Right ventricle myocardium superior (tissue), 1 donor: ENCODE data around the gene LHX3. TPM values are rescaled to one million over a fixed set of nuclear protein-coding genes. Genes with fewer than 3 reads are reported as not detected.
A peak's percentile ranks its signal among the peaks of the same experiment; 100 is the strongest.

Experiments
- ATAC-seq: fragments of 200-7000 bp; cut with Tn5 transposase; one replicate; pipeline ENCODE4 v1.9.1; 2020; ENCODE audit warnings: mild to moderate bottlenecking; ENCODE audit not compliant: poor library complexity
- DNase-seq: peaks from one replicate; pipeline ENCODE4 v3.0.0-alpha.2; 2020
- intact Hi-C: fragments of 100-400 bp; cut with DNase I; formaldehyde crosslinking; loops from one replicate; pipeline ENCODE4 v1.11.2; 2022
- total RNA-seq: library from RNA; stranded (reverse); fragmentation: NEBNext Ultra II Directional; extraction: Animal tissue kit (Norgen Biotek cat#: 25700); gene quantifications from one replicate; pipeline ENCODE4 v1.2.1, GENCODE V29; 2021
- donor health status: DM: no; HTN: yes; CAD: no; lungs with severe emphysema.

The LHX3 gene
- total RNA-seq, 1 donor from 2014 or later = not detected

DNA sequence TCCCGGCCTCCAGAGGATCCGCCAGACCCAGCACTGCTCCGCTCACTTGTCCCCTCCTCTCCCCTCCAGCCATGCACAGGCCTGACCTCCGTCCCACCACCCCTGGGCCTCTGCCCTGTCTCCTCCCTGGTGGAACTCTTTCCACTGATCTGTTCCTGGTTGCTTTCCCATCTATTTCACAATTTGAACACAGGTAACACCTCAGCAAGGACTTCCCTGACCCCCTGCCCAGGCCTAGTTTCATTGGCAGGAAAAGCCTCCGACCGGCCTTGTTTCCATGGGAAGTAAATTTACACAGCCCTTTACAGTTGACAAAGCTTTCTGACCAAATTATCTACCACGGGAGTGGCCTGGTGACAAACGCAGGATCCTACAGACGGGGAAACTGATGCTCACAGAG lies 25.8 kb upstream of the LHX3 start:
- intact Hi-C loops = no loop called here
- ATAC-seq = no peak
- no peak for DNase-seq

DNA sequence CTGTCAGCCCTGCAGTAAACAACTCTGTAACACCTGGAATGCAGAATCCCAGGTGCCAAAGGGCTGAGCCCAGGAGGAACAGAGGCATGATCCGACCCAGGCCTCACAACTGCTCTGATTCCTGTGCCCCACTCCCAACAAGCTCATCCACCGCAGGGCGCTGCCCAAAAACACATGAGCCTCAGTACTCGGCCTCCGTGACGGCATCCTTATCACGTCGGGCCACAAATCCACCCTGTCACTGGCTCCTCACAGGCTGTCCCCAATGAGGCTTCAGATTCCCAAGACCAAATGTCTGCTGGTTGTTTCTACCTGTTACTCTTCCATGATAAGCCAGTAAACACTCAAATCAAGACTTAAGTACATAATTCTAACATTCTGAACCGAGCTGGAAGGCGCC lies 25.4 kb upstream of the LHX3 start:
- no peak for ATAC-seq
- intact Hi-C loops = no loop called here
- no peak for DNase-seq

DNA sequence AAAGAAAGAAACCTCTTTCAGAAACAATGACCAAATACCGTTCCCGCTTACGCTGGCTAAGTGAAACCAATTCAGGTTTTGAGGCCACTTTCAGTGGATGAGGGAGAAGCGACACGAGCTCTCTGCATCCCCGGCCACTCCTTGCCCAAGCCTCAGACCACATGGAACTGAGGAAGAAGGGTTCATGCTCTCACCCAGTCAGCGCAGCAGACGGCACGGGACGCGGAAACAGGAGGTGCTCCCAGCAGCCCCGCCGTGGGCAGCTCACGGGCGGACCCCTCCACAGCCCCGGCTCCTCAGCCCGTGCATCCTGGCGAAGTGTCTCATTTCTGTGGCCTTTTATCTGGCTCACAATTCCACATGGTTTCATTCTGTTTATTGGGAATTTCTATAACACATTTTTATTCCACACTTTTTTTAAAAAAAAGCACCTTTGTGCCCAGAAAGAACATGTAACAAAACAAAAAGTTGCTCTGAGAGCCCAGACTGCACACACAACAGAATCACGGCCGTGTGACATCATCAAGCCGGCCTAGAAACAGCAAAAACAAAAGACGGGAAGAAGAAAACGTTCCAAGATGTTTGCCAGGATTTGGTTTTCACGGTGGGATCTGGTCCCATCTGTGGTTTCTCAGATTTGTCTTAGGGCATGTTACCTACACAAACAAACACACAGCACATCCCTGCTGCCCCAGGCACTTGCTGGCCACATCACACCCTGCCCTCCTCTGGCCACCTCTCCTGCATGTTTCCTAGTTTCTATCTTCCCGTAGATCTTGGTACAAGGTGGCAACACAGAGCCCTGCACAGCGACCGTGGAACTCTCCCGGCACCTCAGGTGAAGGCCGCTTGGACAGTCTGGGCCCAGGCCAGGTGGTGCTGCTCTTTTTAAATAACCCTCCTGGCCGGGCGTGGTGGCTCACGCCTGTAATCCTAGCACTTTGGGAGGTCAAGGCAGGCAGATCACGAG lies 24.5 kb upstream of the LHX3 start:
- intact Hi-C loops = no loop called here
- ATAC-seq (no peak), DNase-seq (no peak)

DNA sequence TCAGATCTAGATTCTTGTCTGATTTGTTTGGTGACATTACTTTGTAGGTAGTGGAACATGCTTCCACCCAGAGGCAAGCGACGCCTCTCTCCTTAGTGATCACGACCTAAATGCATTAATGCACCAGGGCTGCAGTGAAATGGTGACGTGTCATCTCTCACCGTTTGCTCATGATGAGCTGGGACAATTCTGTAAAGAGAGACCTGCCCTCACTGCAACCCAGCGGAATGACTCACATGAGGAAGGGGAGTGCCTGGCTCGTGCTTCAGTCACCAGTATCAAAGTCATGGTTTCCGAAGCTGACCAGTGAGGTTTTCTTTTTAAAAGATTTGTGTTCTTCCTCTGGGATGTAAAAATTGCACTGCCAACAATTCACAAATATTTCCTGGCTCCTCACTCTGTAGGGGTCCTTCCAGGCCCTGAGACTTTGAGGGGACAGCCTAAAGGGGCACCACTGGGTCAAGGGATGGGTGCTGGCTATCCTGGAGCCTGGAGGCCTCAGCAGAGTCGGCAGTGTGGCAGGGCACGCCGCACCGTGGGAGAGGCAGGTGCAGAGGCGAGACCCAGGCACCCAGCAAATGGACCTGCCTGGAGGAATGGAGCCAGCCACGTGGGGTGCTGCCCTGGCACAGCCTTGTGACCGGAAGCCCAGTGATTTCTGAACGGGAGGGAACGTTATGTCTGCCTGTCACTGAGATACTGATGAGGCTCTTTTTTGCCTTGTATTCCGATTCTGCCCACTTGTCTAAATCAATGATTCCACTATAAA lies 23.4 kb upstream of the LHX3 start:
- intact Hi-C loops = no loop called here
- ATAC-seq (no peak), DNase-seq (no peak)

DNA sequence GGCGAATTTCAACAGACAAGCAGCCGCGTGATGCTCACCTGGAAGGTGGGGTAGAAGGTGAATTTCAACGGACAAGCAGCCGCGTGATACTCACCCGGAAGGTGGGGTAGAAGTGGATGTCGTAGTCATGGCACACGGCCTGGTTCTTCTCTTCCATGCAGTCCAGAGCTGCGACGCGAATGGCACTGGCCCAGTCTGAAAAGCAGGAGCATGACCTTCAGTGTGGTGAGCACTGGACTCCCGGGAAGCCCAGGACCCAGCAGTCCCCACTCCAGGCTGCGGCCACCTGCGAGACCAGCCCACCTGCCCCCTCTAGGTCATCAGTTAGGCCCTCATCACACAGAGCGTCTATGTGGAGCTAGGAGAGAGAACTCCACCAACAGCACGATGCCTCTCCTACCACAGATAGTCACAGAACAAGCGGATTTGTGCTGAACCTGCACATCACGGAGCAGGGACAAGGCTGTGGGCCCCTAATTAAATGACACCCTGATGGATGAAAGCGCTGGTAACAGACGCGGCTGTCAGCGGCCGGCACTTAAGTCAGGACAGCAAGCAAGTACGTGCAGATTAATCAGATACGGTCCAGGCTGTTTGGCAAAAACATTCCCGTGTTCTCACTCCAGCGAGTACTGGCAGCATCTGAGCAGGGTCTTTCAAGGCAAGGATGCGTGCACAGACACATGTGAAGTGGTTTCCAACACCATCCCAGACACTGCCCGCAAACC lies 21.9 kb upstream of the LHX3 start:
- DNase-seq = no peak
- no peak for ATAC-seq
- intact Hi-C loops = no loop called here

DNA sequence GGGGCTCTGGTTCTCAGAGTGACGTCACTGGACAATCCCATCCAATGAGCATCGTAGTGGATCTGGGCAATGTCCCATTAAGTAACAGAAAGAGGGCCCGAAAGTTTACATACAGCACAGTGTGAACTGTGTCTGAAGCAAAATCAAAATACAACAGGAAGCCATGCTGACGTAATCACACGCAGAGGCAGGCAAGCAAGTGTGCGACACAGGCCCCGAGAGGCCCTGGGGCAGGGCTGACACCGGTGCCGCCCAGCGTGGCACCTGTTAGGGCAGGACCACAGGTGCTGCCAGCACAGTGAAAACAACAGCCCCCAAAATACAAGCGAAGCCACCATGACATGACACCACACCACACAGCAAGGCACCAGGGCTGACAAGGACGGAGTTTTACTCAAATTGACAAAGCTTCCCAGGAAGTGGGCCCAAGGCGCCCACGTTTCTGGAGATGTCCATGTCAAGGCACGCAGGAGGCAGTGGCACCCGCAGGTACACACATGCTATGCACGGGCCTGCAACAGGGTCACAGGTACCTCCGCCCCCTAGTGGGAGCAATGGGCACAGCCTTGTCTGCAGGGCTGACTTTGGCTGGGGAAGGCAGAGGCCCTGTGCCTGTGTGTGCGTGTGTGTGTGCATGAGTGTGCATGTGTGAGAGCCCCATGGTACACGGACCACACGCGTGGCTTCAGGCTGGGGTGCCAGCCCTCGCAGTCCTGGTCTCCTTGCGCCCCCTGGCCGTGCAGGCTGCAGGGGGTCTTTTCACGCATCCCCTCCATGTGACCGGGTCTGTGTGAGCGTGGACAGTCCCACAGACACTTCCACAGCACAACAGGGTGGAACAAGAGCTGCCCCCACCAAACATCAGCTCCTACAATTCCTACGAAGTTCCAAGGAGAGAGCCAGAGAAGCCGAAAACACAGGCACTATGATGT lies 21.1 kb upstream of the LHX3 start:
- intact Hi-C loops = no loop called here
- ATAC-seq (peak; percentile 75), DNase-seq (peak; percentile 66)

DNA sequence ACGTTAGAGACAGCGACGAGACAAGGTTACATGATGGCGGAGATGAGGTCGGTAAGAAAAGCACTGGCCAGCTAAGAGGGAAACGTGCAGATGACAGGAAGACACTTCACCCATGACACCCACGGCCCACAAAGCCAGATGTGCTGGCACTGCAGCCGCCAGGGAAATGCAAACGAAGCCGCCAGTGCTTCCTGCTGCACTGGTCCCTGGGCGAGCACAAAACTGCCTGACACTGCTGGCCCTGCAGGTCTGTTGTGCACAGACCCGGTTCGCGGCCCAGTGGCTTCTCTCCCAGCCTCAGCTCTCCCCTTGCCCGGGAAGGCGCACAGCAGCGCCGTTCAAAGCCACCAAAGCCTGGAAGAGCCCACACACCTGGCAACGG lies 20.4 kb upstream of the LHX3 start:
- no peak for DNase-seq
- no peak for ATAC-seq
- intact Hi-C loops = no loop called here

DNA sequence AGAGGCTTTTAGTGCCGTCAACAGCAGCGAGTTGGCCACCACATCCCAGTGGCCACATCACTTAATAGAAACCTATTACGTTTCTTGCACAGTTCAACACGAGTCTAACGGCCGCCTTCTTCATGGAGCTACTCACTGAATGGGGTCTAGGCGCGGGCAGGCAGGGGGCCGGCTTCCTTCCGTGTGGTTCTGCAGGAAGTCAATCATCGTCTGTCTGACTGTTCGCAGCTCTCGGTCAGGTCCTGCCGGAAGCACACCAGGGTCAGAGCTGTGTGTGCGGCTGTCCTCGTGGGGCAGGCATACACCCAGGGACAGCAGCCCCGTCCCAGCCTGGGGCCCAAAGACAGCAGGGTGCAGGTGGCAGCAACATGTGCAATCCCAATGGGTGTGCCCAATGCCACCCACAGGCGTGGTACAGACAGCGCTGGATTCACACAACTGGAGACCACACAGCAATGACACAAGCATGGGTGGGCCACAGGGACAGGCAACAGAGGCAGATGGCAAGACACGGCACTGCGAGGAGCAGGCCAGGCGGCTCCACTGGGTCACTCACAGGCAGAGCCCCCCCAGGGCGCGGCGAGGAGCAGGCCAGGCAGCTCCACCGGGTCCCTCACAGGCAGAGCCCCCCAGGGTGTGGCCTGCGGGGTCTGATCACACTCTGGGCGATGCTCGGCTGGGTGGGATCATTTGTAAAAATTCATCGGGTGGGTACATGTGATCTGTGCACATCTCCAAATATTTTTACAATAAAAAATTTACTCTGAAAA lies 19.1 kb upstream of the LHX3 start:
- ATAC-seq (no peak), DNase-seq (no peak)
- intact Hi-C loops = no loop called here

DNA sequence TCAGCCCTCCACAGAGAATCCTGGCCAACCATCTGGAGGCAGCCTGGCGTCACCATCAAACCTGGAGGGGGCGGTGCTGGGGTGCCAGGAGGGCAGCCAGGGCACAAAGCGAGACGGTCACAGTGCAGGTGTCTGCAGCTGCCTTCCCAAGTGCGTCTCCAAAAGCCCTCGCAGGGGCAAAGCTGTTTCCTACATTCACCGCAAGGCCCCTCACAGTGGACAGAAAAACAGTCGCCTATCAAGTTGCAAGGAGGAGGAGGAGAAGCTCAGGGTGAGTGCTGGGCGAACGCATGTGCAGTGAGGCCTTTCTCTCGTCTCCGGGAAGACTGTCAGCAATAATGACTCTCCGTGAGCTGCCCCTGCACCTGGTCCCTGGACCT lies 18.0 kb upstream of the LHX3 start:
- no peak for ATAC-seq
- no peak for DNase-seq
- intact Hi-C loops = no loop called here

DNA sequence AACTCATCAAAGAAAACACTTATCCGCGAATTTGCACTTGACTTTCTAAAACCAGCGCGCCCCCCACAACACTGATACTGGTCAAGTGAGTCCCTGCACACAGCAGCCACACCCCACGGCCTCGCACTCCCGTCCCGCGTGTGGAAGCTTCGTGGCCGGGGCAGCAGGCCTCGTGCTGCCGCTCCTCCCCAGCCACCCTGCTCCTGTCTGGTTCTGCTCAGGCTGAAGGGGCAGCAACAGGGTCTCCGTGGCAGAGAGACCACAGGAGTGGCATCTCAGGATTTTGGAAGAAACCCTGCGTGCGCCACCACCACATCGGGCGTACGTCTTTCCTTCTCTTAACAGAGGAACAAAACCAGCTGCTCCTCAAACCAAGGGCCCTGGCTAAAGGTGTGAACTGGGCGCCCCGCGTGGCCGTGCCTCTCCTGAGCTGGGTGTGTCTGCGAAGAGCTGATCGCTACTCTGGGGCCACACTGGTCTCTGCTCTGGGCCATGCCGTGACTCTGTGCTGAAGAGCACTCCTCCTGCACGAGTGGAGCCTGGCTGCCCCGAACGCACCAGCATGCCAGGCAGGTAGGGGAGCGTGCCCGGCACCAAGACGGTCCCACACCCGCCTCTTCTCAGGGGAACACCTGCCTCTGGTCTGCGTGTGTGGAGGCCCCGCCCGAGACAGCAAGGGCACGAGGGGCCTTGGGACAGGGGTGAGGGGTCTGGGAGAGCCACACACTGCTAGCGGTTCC lies 17.4 kb upstream of the LHX3 start:
- ATAC-seq (no peak), DNase-seq (no peak)
- intact Hi-C loops = no loop called here

DNA sequence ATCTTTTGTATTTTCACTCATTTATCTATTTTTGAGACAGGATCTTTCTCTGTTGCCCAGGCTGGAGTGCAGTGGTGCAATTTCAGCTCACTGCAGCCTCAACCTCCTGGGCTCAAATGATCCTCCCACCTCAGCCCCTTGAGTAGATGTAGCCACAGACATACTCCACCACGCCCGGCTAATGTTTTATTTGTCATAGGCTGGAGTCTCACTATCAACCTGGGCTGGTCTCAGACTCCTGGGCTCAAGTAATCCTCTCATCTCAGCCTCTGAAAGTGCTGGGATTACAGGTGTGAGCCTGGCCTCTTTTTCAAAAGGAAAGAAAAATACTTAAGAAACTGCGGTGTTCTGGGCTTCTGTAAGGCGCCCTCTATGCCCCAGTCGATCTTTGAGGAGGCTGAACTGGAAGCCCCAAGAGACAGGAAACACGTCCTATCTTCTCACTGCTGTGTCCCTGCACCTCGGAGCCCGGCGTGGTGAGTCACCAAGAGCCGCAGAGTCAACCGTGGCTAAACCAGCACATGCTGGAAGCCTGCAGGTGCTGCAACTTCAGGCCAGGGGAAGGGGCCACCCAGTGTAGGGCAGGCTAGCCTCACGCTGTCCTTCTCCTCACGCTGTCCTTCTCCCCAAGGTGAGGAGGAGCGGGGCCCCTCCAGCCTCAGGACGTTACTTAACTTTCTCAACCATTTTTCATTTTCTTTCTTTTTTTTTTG lies 15.2 kb upstream of the LHX3 start:
- no peak for ATAC-seq
- intact Hi-C loops = no loop called here
- no peak for DNase-seq

DNA sequence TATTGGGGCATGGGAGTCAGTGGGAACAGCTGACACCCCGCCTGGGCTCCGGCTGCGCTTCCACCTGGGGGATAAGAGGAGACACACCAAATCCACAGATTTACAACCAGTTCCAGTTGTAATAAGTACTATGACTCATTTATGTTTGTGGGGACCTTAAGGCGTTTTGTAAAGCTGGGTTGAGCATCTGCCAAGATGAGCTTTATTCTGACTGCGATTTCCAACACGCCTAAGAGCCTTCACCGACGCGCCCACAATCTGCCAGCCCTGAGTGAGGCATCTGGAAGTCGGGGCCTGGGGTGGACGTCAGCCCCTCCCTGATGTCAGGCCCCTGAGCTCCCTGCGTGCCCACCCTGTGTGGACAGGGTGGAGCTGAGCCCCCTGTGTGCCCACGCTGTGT lies 14.3 kb upstream of the LHX3 start:
- ATAC-seq = no peak
- intact Hi-C loops = no loop called here
- no peak for DNase-seq

DNA sequence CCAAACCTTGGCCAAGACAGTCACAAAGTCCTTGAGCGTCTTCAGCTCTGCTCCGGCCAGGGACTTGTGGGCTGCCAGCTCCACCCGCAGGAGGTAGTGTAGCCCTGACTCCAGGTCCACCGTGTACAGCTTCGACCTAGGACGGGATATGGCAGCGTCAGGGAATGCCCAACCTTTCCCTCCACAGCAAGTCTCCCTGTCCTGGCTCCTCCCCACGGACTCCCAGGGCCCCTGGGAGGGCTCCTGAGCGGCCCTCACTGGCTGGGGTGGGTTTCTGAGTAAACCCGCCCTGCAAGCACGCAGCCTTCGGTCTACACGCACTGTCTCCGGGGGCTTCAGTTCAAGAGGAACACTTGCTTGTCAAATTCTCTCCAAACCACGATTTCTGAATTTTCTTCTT lies 13.7 kb upstream of the LHX3 start:
- ATAC-seq (no peak), DNase-seq (no peak)
- intact Hi-C loops = no loop called here

DNA sequence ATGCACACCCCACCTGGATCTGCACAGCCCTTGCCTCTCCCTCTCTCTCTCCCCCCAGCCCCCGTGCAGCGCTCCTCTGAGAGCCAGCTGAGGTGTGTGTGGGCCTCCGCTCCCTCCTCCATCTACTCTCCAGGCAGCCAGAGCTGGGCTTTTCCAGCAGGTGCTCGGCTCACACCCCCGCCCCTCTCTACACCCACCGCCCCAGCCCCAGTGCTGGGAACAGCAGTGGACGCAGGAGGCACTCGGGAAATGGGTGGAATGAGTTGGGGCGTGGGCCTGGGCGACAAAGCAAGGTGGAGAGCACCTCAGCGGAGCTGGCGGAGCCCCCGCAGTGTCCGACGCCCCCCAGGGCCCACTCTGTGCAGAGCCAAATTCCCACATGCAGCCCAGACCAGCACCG lies 13.3 kb upstream of the LHX3 start:
- DNase-seq = no peak

DNA sequence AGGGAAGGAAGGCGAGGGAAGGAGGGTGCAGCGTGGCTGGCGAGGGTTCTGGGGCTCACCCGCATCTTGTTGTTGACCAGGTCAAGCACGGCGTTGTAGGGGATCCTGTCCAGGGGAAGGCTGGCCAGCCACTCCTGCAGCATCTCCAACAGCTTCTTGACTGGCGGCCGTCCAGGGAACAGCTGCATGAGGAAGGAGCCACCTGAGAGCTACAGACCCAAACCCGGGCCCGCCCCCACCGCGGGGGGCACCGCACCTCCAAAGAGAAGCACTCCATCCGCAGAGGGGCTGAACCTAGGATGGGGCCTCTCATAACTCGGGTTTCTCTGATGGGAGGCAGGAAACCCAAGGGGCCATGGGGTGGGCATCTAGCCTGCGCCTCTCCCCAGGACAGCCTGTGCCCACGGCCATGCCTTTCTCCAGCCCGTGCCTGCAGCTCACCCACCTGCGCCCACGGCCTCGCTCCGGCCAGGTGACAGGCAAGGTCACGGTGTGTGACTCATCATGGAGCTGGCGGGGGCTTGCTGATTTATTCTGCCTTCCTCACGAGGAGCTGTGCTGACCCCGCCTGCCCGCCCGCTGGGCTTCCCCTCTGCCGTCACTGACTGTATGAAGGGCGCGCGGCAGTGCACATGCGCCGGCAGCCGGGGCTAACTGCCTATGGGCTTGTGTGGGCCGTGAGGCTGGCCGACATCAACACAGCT lies 11.8 kb upstream of the LHX3 start:
- ATAC-seq (no peak), DNase-seq (no peak)
- intact Hi-C loops = no loop called here

More for the DNA sequence above, 13.3 kb upstream of the LHX3 start:
- intact Hi-C loops = no loop called here
- no peak for ATAC-seq

DNA sequence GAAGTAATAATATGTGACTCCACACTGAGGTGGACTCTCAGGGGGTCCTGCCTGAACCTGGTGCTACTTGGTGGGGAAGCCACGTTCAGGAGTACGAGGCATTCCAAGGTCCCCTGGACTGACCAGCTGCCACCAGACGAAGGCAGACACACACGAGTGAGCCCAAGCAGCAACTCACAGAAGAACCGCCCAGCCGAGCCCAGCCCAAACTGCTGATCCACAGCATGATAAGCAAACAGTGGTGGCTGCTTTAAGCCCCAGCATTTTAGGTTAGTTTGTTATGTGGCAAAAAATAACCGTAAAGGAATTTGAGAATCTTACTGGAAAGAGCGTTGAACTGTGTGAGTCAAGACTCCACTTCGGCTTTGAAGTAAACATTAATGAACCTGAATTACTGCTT lies 8.8 kb upstream of the LHX3 start:
- no peak for ATAC-seq
- intact Hi-C loops = no loop called here
- DNase-seq = no peak
